PFSK-1 (cell line): ENCODE data around the gene EYA4.

Source experiments
- POLR2AphosphoS5 ChIP-seq: IDR thresholded peaks from 2 replicates; pipeline ENCODE4 v1.6.1; 2012; ENCODE audit warnings: low read depth, mild to moderate bottlenecking, control low read depth, low read length, moderate library complexity
- SIN3A ChIP-seq: IDR thresholded peaks from 2 replicates; pipeline ENCODE4 v1.6.1; 2012; ENCODE audit warnings: mild to moderate bottlenecking, low read length, moderate library complexity, borderline replicate concordance; ENCODE audit not compliant: insufficient read depth
- TAF1 ChIP-seq: IDR thresholded peaks from 2 replicates; pipeline ENCODE4 v1.6.1; 2012; ENCODE audit warnings: low read length, control low read depth, borderline replicate concordance; ENCODE audit not compliant: insufficient read depth
- TF ChIP-seq, protein P1 (sequence below), 2 experiments: IDR thresholded peaks; 2 replicates each; pipeline versions ENCODE4 v1.6.1 to v1.8.0; 2011 to 2012; ENCODE audit warnings: low read depth in 2 of 2, low read length in 2 of 2, control low read depth in 1 of 2, inconsistent platforms in 1 of 2, mild to moderate bottlenecking in 1 of 2, moderate library complexity in 1 of 2; ENCODE audit not compliant: insufficient read depth in 1 of 2

DNA sequence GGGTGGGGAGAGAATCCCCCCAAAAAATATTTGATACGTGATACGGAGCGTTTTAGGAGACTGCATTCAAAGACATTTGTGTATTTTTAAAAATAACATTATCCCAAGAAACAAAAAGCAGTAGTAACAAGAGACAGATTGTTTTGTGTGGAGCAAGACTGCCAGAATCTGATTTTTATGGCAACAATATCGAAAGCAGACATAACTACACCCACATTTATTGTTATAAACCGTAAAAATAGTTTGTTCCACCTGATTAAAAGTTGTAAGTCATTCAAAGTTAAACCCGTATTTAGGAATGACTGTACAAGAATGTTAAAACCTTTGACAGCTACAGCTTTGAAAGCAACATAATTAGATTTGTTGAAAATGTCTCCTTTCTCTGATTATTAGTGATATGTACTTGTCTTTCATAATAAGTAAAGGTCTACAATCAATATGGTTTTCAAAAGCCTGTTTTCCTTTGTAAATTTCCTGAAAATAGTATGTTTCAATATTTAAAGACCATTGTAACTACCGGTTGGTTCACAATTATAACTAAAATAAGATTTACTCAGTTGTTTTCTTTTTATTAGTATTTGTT is 2.7 kb downstream of the EYA4 start:
- TF ChIP-seq POLR2AphosphoS5 (no peak), TAF1 (no peak), SIN3A (no peak)
- TF ChIP-seq, protein P1, sequence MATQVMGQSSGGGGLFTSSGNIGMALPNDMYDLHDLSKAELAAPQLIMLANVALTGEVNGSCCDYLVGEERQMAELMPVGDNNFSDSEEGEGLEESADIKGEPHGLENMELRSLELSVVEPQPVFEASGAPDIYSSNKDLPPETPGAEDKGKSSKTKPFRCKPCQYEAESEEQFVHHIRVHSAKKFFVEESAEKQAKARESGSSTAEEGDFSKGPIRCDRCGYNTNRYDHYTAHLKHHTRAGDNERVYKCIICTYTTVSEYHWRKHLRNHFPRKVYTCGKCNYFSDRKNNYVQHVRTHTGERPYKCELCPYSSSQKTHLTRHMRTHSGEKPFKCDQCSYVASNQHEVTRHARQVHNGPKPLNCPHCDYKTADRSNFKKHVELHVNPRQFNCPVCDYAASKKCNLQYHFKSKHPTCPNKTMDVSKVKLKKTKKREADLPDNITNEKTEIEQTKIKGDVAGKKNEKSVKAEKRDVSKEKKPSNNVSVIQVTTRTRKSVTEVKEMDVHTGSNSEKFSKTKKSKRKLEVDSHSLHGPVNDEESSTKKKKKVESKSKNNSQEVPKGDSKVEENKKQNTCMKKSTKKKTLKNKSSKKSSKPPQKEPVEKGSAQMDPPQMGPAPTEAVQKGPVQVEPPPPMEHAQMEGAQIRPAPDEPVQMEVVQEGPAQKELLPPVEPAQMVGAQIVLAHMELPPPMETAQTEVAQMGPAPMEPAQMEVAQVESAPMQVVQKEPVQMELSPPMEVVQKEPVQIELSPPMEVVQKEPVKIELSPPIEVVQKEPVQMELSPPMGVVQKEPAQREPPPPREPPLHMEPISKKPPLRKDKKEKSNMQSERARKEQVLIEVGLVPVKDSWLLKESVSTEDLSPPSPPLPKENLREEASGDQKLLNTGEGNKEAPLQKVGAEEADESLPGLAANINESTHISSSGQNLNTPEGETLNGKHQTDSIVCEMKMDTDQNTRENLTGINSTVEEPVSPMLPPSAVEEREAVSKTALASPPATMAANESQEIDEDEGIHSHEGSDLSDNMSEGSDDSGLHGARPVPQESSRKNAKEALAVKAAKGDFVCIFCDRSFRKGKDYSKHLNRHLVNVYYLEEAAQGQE (IDR thresholded peaks at IDR 0.05; ENCODE audit: insufficient read depth in 1 of 2, low read depth in 2 of 2, low read length in 2 of 2), result no peak
